DND-41 (cell line): ENCODE results near the gene TOLLIP.

Experiments
- ATAC-seq: fragments of 200-7000 bp; cut with Tn5 transposase; 3 replicates; pipeline ENCODE4 v1.9.1; 2021; ENCODE audit warnings: low read depth; ENCODE audit not compliant: insufficient read depth
- DNase-seq: peaks from one replicate; pipeline ENCODE4 v3.0.0-alpha.2; 2020
- H2AFZ ChIP-seq: 2 replicates; pipeline ENCODE4 v1.6.0; 2012; ENCODE audit warnings: low read depth, low read length
- H3K27ac ChIP-seq: 2 replicates; pipeline ENCODE4 v1.5.1; 2012; ENCODE audit warnings: low read length, inconsistent platforms
- H3K27me3 ChIP-seq: fragments of 200-600 bp; sonication (generic); 2 replicates; pipeline ENCODE4 v1.6.0; 2012; ENCODE audit warnings: low read length, mild to moderate bottlenecking, inconsistent platforms; ENCODE audit not compliant: insufficient read depth, poor library complexity
- H3K36me3 ChIP-seq: 2 replicates; pipeline ENCODE4 v1.5.1; 2012; ENCODE audit warnings: low read length, inconsistent platforms; ENCODE audit not compliant: insufficient read depth
- H3K4me1 ChIP-seq: 2 replicates; pipeline ENCODE4 v1.5.1; 2012; ENCODE audit warnings: mild to moderate bottlenecking, low read length; ENCODE audit not compliant: insufficient read depth
- H3K4me2 ChIP-seq: 2 replicates; pipeline ENCODE4 v1.6.0; 2012; ENCODE audit warnings: mild to moderate bottlenecking, moderate library complexity, low read length, inconsistent platforms; ENCODE audit not compliant: insufficient read depth
- H3K4me3 ChIP-seq, 2 experiments: fragments of 200-600 bp in 1 of 2; shearing (Covaris generic) in 1 of 2; 2 replicates each; pipeline ENCODE4 v1.5.1; 2012 to 2016; ENCODE audit warnings: inconsistent platforms in 2 of 2, low read length in 2 of 2, mild to moderate bottlenecking in 2 of 2, low read depth in 1 of 2, moderate library complexity in 1 of 2
- H3K79me2 ChIP-seq: 2 replicates; pipeline ENCODE4 v1.6.0; 2012; ENCODE audit warnings: low read length, inconsistent platforms; ENCODE audit not compliant: insufficient read depth
- H3K9ac ChIP-seq: 2 replicates; pipeline ENCODE4 v1.6.0; 2012; ENCODE audit warnings: low read depth, mild to moderate bottlenecking, inconsistent platforms, low read length, moderate library complexity
- H3K9me3 ChIP-seq: 2 replicates; pipeline ENCODE4 v1.5.1; 2012; ENCODE audit warnings: low read length, moderate library complexity, mild to moderate bottlenecking, inconsistent platforms; ENCODE audit not compliant: insufficient read depth, severe bottlenecking
- H4K20me1 ChIP-seq: 2 replicates; pipeline ENCODE4 v1.6.0; 2012; ENCODE audit warnings: low read length; ENCODE audit not compliant: insufficient read depth
- CTCF ChIP-seq: IDR thresholded peaks from 2 replicates; pipeline ENCODE4 v1.5.1; 2012; ENCODE audit warnings: borderline replicate concordance, low read length, moderate library complexity, mild to moderate bottlenecking; ENCODE audit not compliant: poor library complexity, severe bottlenecking; ENCODE audit errors: extremely low read depth
- EZH2 ChIP-seq: IDR thresholded peaks from 3 replicates; pipeline ENCODE4 v1.6.1; 2012; ENCODE audit warnings: borderline replicate concordance, low read depth, mild to moderate bottlenecking, moderate library complexity, low read length, inconsistent platforms; ENCODE audit not compliant: severe bottlenecking

The TOLLIP gene

GRCh38 chr11:1283091-1283511, 26.3 kb downstream of the TOLLIP start:
- TF ChIP-seq CTCF: no peak
- TF ChIP-seq EZH2: no peak
- ATAC-seq: no peak
- Histone ChIP-seq H3K27ac (no peak overlapping the region), H3K4me3 (no peak overlapping the region), H3K9me3 (no peaks in the 10 kb centered on the region), H2AFZ (no peak overlapping the region), H3K79me2 (no peaks in the 10 kb centered on the region), H3K9ac (no peak overlapping the region), H3K4me1 (no peaks in the 10 kb centered on the region), H3K27me3 (no peaks in the 10 kb centered on the region), H4K20me1 (peaks cover 11% of the 10 kb centered on the region), H3K36me3 (peaks cover 70% of the 10 kb centered on the region), H3K4me2 (no peak overlapping the region)
- no peak for DNase-seq

- no peak overlapping the region for H3K4me3 ChIP-seq
- ATAC-seq (no peak), DNase-seq (no peak)
- H3K9ac ChIP-seq: no peak overlapping the region
- no peaks in the 10 kb centered on the region for H3K4me1 ChIP-seq
- no peaks in the 10 kb centered on the region for H3K79me2 ChIP-seq
- H3K27me3 ChIP-seq: no peaks in the 10 kb centered on the region
- H2AFZ ChIP-seq: no peak overlapping the region
- TF ChIP-seq EZH2 (no peak), CTCF (no peak)
- H4K20me1 ChIP-seq: peaks cover 7% of the 10 kb centered on the region; the same call in 1 of the 2 replicates
- no peaks in the 10 kb centered on the region for H3K9me3 ChIP-seq
- peaks cover 74% of the 10 kb centered on the region for H3K36me3 ChIP-seq
- H3K4me2 ChIP-seq: no peak overlapping the region
- H3K27ac ChIP-seq: no peak overlapping the region
Observed at GRCh38 chr11:1281974-1282365, 27.5 kb downstream of the TOLLIP start.

- H3K79me2 ChIP-seq: no peaks in the 10 kb centered on the region
- H3K27me3 ChIP-seq: no peaks in the 10 kb centered on the region
- H4K20me1 ChIP-seq: peaks cover 7% of the 10 kb centered on the region; the same call in 1 of the 2 replicates
- H3K4me1 ChIP-seq: no peaks in the 10 kb centered on the region
- no peaks in the 10 kb centered on the region for H3K9me3 ChIP-seq
- no peak for DNase-seq
- TF ChIP-seq CTCF (no peak), EZH2 (no peak)
- no peak overlapping the region for H3K9ac ChIP-seq
- H3K4me2 ChIP-seq: no peak overlapping the region
- H3K36me3 ChIP-seq: peaks cover 77% of the 10 kb centered on the region
- no peak overlapping the region for H3K4me3 ChIP-seq
- no peak overlapping the region for H2AFZ ChIP-seq
- H3K27ac ChIP-seq: no peak overlapping the region
- no peak for ATAC-seq
Observed at GRCh38 chr11:1281326-1281973, 28.0 kb downstream of the TOLLIP start.
